GM19328 (cell line): Measurements from ENCODE around the gene GGTLC1.

Source experiments
- ATAC-seq: cut with Tn5 transposase; IDR thresholded peaks from one replicate; pipeline ENCODE4 v1.9.1; 2021; ENCODE audit warnings: mild to moderate bottlenecking, moderate library complexity; ENCODE audit not compliant: unreplicated experiment

The GGTLC1 gene

GRCh38 chr20:23966927-23967615 is 21.5 kb downstream of the GGTLC1 start:
- no peak for ATAC-seq

DNA sequence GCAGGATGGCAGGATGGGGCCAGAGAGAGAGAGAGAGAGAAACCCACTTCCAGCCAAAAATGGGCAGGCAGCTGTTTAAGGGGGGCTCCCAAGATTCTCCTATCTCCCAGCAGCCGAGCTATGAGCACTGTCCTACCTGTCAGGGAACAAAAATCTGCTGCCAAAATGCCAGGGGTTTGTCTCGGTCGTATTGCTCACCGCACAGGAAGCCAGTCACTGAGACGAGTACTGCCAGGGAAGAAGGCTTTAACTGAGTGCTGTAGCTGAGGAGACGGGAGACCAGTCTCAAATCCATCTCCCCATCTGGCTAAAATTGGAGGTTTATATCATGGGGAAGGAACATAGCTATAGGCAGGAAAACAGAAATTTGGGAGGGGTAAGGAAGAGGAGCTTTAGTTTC is 22.3 kb downstream of the GGTLC1 start:
- ATAC-seq = no peak

- no peak for ATAC-seq
Observed at GRCh38 chr20:23963941-23964340, 24.6 kb downstream of the GGTLC1 start.

DNA sequence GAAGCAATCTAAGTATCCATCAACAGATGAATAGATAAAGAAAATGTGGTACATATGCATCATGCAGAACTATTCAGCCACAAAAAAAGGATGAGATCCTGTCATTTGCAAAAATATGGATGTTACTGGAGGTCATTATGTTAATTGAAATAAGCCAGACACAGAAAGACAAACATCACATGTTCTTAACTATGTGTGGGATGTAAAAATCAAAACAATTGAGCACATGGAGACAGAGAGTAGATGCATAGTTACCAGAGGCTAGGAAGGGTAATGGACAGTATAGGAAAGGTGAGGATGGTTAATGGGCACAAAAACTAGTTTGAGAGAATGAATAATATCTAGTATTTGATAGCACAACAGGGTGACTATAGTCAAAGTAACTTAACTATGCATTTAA is 26.3 kb downstream of the GGTLC1 start:
- ATAC-seq = no peak

- no peak for ATAC-seq
Observed at GRCh38 chr20:23959054-23959453, 29.5 kb downstream of the GGTLC1 start.

DNA sequence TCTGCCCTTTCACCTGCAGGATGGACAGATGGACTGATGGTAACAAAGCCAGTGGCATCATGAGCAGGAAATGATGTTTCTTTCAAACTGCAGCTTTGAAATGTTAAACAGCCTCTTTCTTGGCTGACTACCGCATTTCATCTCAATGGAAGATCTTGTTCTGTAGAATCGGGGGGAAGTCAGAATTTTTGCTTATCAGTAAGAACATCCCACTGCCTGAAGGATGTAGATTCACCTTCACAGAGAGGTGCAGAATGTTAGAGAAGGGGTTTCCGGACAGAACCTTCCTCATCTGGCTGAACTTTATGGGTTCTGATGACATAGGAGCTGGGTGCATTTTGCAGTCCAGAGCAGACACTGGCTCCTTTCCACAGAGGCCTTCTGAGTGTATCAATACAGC is 32.7 kb downstream of the GGTLC1 start:
- ATAC-seq = no peak

DNA sequence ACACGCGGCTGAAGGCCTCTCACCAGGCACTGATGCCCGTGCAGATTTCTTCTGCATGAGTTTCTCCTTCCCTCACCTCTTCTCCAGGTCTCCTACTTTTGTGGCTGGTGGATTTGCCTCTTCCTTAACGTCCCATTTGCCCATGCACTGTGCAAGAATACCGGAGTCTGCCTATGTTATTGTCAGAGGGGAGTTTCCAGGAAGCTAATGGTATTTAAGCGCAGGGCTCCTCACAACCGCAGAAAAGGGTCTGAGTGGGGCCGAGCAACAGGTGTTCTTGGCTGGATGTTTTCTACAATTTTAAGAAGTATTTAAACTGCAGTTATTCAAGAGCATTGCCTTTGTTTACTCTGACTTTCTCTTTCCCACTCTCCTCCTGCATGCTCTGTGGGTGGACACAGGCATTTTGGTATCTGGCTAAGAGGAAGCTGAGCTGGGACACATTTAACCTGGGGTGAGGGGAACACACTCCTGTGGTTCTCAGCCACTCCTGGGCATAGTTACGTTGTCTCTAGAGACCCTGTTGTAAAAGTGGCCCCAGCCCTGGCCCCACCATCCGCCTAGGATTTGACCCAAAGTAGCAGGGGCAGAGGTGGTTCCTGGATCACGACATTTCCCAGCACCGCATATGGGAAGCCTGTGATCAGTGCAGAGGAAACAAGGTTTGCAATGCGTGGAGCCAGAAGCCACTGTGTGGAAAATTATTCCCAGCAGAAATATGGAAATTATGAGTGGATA is 34.4 kb downstream of the GGTLC1 start:
- ATAC-seq = no peak

- no peak for ATAC-seq
Observed at GRCh38 chr20:23946206-23946605, 42.4 kb downstream of the GGTLC1 start.

GRCh38 chr20:23943304-23943703 is 45.3 kb downstream of the GGTLC1 start:
- ATAC-seq = no peak

GRCh38 chr20:23939641-23940040 is 48.9 kb downstream of the GGTLC1 start:
- no peak for ATAC-seq

- no peak for ATAC-seq
Observed at GRCh38 chr20:23939063-23939462, 49.5 kb downstream of the GGTLC1 start.

DNA sequence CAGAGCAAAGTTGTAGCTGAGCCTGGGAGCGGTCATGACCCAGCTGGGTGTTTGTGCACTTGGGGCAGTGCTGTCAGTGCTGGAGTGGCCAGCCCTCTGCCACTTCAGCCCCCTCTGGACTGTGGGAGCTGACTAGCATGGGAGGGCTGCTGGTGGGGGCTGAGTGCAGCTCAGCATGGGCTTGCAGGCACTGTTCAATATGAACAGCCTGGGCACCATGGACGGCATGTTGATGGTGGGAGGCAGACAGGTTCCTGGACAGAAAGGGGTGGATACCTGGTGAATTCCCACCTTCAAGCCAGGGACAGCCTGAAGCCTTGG is 50.5 kb downstream of the GGTLC1 start:
- no peak for ATAC-seq

DNA sequence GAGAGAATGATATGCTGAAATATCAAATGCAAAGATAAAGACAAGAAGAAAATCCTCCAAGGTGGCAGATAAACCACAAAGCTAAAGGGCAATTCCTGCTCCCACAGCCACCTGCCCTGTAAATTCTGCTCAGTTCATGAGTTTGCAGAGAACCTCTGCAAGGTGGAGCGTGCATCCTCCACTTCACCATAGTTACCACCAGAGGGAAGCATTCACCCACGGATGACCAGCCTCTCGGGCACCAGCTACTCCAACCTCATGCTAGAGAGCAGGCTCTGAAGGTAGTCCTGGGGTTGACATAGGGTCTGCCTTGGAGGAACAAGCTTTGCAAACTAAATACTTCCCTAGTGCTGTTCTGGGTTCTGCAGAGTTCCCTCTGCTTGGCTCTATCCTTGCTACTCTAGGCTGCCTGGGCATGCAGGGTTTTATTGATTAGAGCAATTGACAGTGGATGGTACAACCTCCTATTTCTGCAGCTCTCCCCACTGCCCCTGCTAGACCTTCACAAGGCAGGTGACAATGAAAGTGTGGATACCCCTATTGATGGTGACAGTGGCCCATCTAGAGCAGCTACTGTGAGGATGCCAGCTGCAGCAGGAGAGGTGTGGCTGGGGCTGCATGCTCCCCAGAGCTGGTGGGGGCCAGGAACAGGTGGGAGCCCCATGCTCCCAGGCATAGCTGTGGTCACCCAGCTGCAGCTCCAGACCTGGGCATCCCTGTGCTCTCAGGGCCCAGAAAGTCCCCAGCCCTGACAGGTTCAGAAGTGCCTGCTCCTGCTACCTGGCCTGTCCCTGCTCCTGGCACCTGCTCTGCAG is 51.1 kb downstream of the GGTLC1 start:
- peak; percentile 70 for ATAC-seq
